Measurements from ENCODE around the gene ORC6.

- TF ChIP-seq ZBTB17 (tag by site-specific recombination; IDR thresholded peaks at IDR 0.05) (no peak), CTCF (tag by site-specific recombination; IDR thresholded peaks at IDR 0.05) (no peak), PBX3 (CRISPR knock-in tag; IDR thresholded peaks at IDR 0.05) (no peak), REST (tag by site-specific recombination; IDR thresholded peaks at IDR 0.05) (no peak), ZNF280D (tag by site-specific recombination; IDR thresholded peaks at IDR 0.05) (no peak), ZNF19 (tag by site-specific recombination; IDR thresholded peaks at IDR 0.05; ENCODE audit: low read depth) (no peak), ZNF114 (tag by site-specific recombination; IDR thresholded peaks at IDR 0.05) (no peak), SP3 (tag by site-specific recombination; IDR thresholded peaks at IDR 0.05) (no peak)
Measured at GRCh38 chr16:46730801-46731690, 41.6 kb downstream of the ORC6 start.

All from HEK293 (cell line).